HepG2 (cell line): Measurements from ENCODE around the gene CYP11A1. TPM values are rescaled to one million over a fixed set of nuclear protein-coding genes. Genes with fewer than 3 reads are reported as not detected.

ENCODE experiments used
- ATAC-seq: fragments of 200-7000 bp; cut with Tn5 transposase; 3 replicates; pipeline ENCODE4 v1.9.1; 2020; ENCODE audit warnings: mild to moderate bottlenecking, moderate library complexity
- BruUV-seq: library from RNA; stranded (reverse); fragments of 400-500 nt; replicated peaks from 2 replicates; lab custom pipeline; 2021; lab: Mats Ljungman, UMichigan
- CTCF ChIA-PET: fragments of 300-600 bp; formaldehyde crosslinking; extraction: SDS; loops from one replicate; lab custom pipeline; 2021; ENCODE audit warnings: low total read pairs, inconsistent platforms, low intra/inter-chr PET ratio; lab: Yijun Ruan, JAX
- POLR2A ChIA-PET: fragments of 350-600 bp; sonication (Branson Sonifier 250); formaldehyde crosslinking; loops from one replicate; lab custom pipeline; 2020; ENCODE audit warnings: antibody characterized with exemption, inconsistent platforms; lab: Yijun Ruan, JAX
- DNase-seq: peaks from one replicate; pipeline ENCODE4 v3.0.0-alpha.2; 2015; ENCODE audit warnings: low spot score
- FAIRE-seq: peaks from 3 replicates; lab custom pipeline; 2011; peaks lifted over from hg19 to GRCh38; lab: Jason Lieb, UNC
- H2AFZ ChIP-seq: one replicate; pipeline ENCODE4 v1.6.1; 2011; ENCODE audit warnings: low read length, inconsistent platforms
- H3K27ac ChIP-seq: fragments of 300-600 bp; 3 replicates; pipeline ENCODE4 v1.8.0; 2011; ENCODE audit warnings: mixed run types, mild to moderate bottlenecking, mixed read lengths, low read length, inconsistent platforms; ENCODE audit not compliant: insufficient read depth; ENCODE audit errors: extremely low read length
- H3K27me3 ChIP-seq, 2 experiments: fragments of 200-600 bp in 1 of 2; 2 replicates in 1 of 2; 3 replicates in 1 of 2; pipeline versions ENCODE4 v1.6.0 to v1.8.0; 2011; ENCODE audit warnings: low read length in 2 of 2, mild to moderate bottlenecking in 2 of 2, moderate library complexity in 2 of 2, inconsistent platforms in 1 of 2; ENCODE audit not compliant: insufficient read depth in 2 of 2, control insufficient read depth in 1 of 2
- H3K36me3 ChIP-seq, 2 experiments: fragments of 200-600 bp in 1 of 2; replicated peaks in 1 of 2; 2 replicates in 1 of 2; 3 replicates in 1 of 2; pipeline versions ENCODE4 v1.5.1 to v1.8.0; 2011; ENCODE audit warnings: low read length in 2 of 2, inconsistent platforms in 1 of 2; ENCODE audit not compliant: insufficient read depth in 2 of 2, control insufficient read depth in 1 of 2
- H3K4me1 ChIP-seq: 2 replicates; pipeline ENCODE4 v1.5.1; 2012; ENCODE audit warnings: low read length, inconsistent platforms; ENCODE audit not compliant: insufficient read depth
- H3K4me2 ChIP-seq: 2 replicates; pipeline ENCODE4 v1.6.0; 2011; ENCODE audit warnings: low read depth, low read length, inconsistent platforms
- H3K4me3 ChIP-seq, 3 experiments: fragments of 200-600 bp in 1 of 3; sonication (generic), shearing (Covaris generic) in 1 of 3; replicated peaks in 1 of 3; 2 replicates each; pipeline ENCODE4 v1.5.1; 2011 to 2016; ENCODE audit warnings: low read length in 3 of 3, inconsistent platforms in 2 of 3, low read depth in 2 of 3, mild to moderate bottlenecking in 2 of 3, control low read depth in 1 of 3, mixed read lengths in 1 of 3; ENCODE audit not compliant: insufficient read depth in 1 of 3
- H3K79me2 ChIP-seq: one replicate; pipeline ENCODE4 v1.6.1; 2011; ENCODE audit warnings: low read length, inconsistent platforms; ENCODE audit not compliant: insufficient read depth
- H3K9ac ChIP-seq: 2 replicates; pipeline ENCODE4 v1.6.0; 2011; ENCODE audit warnings: mild to moderate bottlenecking, low read depth, low read length, inconsistent platforms; ENCODE audit not compliant: insufficient read depth
- H3K9me3 ChIP-seq: 2 replicates; pipeline ENCODE4 v1.5.1; 2012; ENCODE audit warnings: mild to moderate bottlenecking, low read length
- H4K20me1 ChIP-seq: 2 replicates; pipeline ENCODE4 v1.6.0; 2011; ENCODE audit warnings: inconsistent platforms, mild to moderate bottlenecking, low read length, moderate library complexity; ENCODE audit not compliant: insufficient read depth
- DMTF1 ChIP-seq: sonication (generic); formaldehyde crosslinking; IDR thresholded peaks from 2 replicates; pipeline ENCODE4 v1.4.0; 2020; ENCODE audit warnings: mild to moderate bottlenecking, missing genetic modification reagents
- POLR2G ChIP-seq: fragments of 200-400 bp; formaldehyde crosslinking; IDR thresholded peaks from 2 replicates; pipeline ENCODE4 v1.6.1; 2018; ENCODE audit warnings: mild to moderate bottlenecking, low read depth, low read length, moderate library complexity
- TSC22D2 ChIP-seq: sonication (generic); formaldehyde crosslinking; IDR thresholded peaks from 2 replicates; pipeline ENCODE4 v1.5.1; 2020; ENCODE audit warnings: missing genetic modification reagents, mild to moderate bottlenecking, borderline replicate concordance
- ZBTB26 ChIP-seq: IDR thresholded peaks from 2 replicates; pipeline ENCODE4 v1.6.1; 2016; ENCODE audit warnings: missing compliant biosample characterization, missing genetic modification reagents, borderline replicate concordance
- ZNF558 ChIP-seq: sonication (generic); formaldehyde crosslinking; IDR thresholded peaks from 2 replicates; pipeline ENCODE4 v1.9.0; 2022; ENCODE audit warnings: mild to moderate bottlenecking, missing genetic modification reagents, borderline replicate concordance
- ZNF766 ChIP-seq: sonication (generic); formaldehyde crosslinking; IDR thresholded peaks from 2 replicates; pipeline ENCODE4 v1.5.0; 2020; ENCODE audit warnings: missing genetic modification reagents, borderline replicate concordance
- WGBS: methylation state at CpG from one replicate; pipeline ENCODE4 v1.1.6; 2017; ENCODE audit warnings: low lambda C conversion rate; 5-methylcytosine and 5-hydroxymethylcytosine counted together
- in situ Hi-C: cut with HindIII; loops from 2 replicates; pipeline ENCODE4 v1.10.0; 2017; ENCODE audit warnings: low pct_unique_long_range_greater_than_20kb; ENCODE audit not compliant: extremely low pct_ligation_motif_present
- intact Hi-C: fragments of 100-400 bp; cut with micrococcal nuclease; formaldehyde crosslinking; loops from one replicate; pipeline ENCODE4 v1.10.0; 2022; ENCODE audit not compliant: unreplicated experiment
- polyA plus RNA-seq, 8 experiments: library from polyadenylated mRNA; depleted of rRNA in 3 of 8; stranded (reverse) in 7 of 8; unstranded in 1 of 8; fragments of >200 nt; fragmentation: Illumina TruSeq in 4 of 8; extraction: Trizol in 4 of 8; gene quantifications; 2 replicates each; pipeline versions ENCODE4 v1.2.1 to v1.2.3, GENCODE V29; 2011 to 2016; ENCODE audit warnings: low read depth in 4 of 8, missing spikeins in 1 of 8, mixed read lengths in 1 of 8; ENCODE audit not compliant: insufficient read depth in 1 of 8
- total RNA-seq, 5 experiments: library from RNA; depleted of rRNA; stranded (reverse); fragments of >200 nt; fragmentation: Illumina TruSeq; extraction: Trizol; gene quantifications; 2 replicates each; pipeline ENCODE4 v1.2.3, GENCODE V29; 2016; ENCODE audit warnings: low read depth in 1 of 5

The CYP11A1 gene
- total and polyA plus RNA-seq, 2 of the 13 experiments (the other 11 are each of a cell fraction or from before 2014, with no cell fraction given): 0.66 to 0.92 TPM

GRCh38 chr15:74347757-74348250 lies 19.6 kb downstream of the CYP11A1 start:
- FAIRE-seq (no peak), ATAC-seq (no peak), DNase-seq (no peak)
- Histone ChIP-seq H3K9ac (no peak overlapping the region), H3K27ac (no peak overlapping the region), H3K27me3 (peaks cover 0 to 11% of the 10 kb centered on the region in 2 experiments; a peak in 4 of 5 replicates), H3K4me2 (no peak overlapping the region), H3K4me3 (no peak overlapping the region), H3K79me2 (no peaks in the 10 kb centered on the region), H4K20me1 (no peaks in the 10 kb centered on the region), H2AFZ (no peak overlapping the region), H3K36me3 (no peaks in the 10 kb centered on the region), H3K4me1 (0 out of 2 replicates have a peak, but pooled peaks cover 6% of the 10 kb centered on the region), H3K9me3 (no peaks in the 10 kb centered on the region)
- intact Hi-C loops: no loop called here
- no TSS peak for BruUV-seq
- TF ChIP-seq TSC22D2 (no peak), ZNF766 (CRISPR knock-in tag) (no peak), ZNF558 (CRISPR knock-in tag) (no peak), POLR2G (no peak), ZBTB26 (CRISPR knock-in tag) (no peak), DMTF1 (no peak)
- ChIA-PET CTCF (no interaction called here), POLR2A (no interaction called here)
- 10% methylated on average over 10 of the region's 13 CpGs for WGBS
- in situ Hi-C loops: no loop called here
